Panc1 (cell line): Measurements from ENCODE around the gene IL1A. TPM values are rescaled to one million over a fixed set of nuclear protein-coding genes. Genes with fewer than 3 reads are reported as not detected.

Experiments used
- ATAC-seq: fragments of 200-7000 bp; cut with Tn5 transposase; 2 replicates; pipeline ENCODE4 v1.9.1; 2020; ENCODE audit warnings: mild to moderate bottlenecking, moderate library complexity
- BruUV-seq: library from RNA; stranded (reverse); fragments of 400-500 nt; replicated peaks from 2 replicates; lab custom pipeline; 2021; lab: Mats Ljungman, UMichigan
- CTCF ChIA-PET: fragments of 300-600 bp; sonication (Branson Sonifier 250); formaldehyde crosslinking; loops from one replicate; lab custom pipeline; 2022; ENCODE audit warnings: antibody characterized with exemption; lab: Charles Lee
- POLR2A ChIA-PET: fragments of 300-600 bp; sonication (Branson Sonifier 250); formaldehyde crosslinking; loops from one replicate; lab custom pipeline; 2022; ENCODE audit warnings: antibody characterized with exemption; lab: Charles Lee
- DNase-seq: peaks from one replicate; pipeline ENCODE4 v3.0.0-alpha.2; 2010; ENCODE audit warnings: low read depth, low spot score
- H3K27ac ChIP-seq: 2 replicates; pipeline ENCODE4 v1.5.1; 2011; ENCODE audit warnings: mild to moderate bottlenecking, low read length, inconsistent platforms
- H3K27me3 ChIP-seq: fragments of 200-500 bp; sonication (Bioruptor generic); 2 replicates; pipeline ENCODE4 v1.6.0; 2014; ENCODE audit warnings: low read length, inconsistent platforms; ENCODE audit not compliant: control insufficient read depth, insufficient read depth
- H3K36me3 ChIP-seq: fragments of 200-500 bp; sonication (Bioruptor generic); 2 replicates; pipeline ENCODE4 v1.5.1; 2014; ENCODE audit warnings: inconsistent platforms, mild to moderate bottlenecking, low read length, moderate library complexity; ENCODE audit not compliant: control insufficient read depth, insufficient read depth
- H3K4me1 ChIP-seq: 2 replicates; pipeline ENCODE4 v1.5.1; 2011; ENCODE audit warnings: inconsistent platforms, mild to moderate bottlenecking, low read length, moderate library complexity; ENCODE audit not compliant: control insufficient read depth, insufficient read depth
- H3K4me3 ChIP-seq, 2 experiments: 2 replicates each; pipeline ENCODE4 v1.5.1; 2011 to 2012; ENCODE audit warnings: low read depth in 2 of 2, low read length in 2 of 2, mild to moderate bottlenecking in 2 of 2, inconsistent platforms in 1 of 2, moderate library complexity in 1 of 2
- H3K9me3 ChIP-seq: fragments of 200-500 bp; sonication (Bioruptor generic); 2 replicates; pipeline ENCODE4 v1.5.1; 2014; ENCODE audit warnings: low read depth, mild to moderate bottlenecking, inconsistent platforms, low read length, moderate library complexity; ENCODE audit not compliant: control insufficient read depth, insufficient read depth
- POLR2AphosphoS5 ChIP-seq: IDR thresholded peaks from 2 replicates; pipeline ENCODE4 v1.6.1; 2012; ENCODE audit warnings: mild to moderate bottlenecking, low read depth, low read length, moderate library complexity
- SIN3A ChIP-seq: IDR thresholded peaks from 2 replicates; pipeline ENCODE4 v1.6.1; 2012; ENCODE audit warnings: low read depth, mild to moderate bottlenecking, low read length, moderate library complexity, borderline replicate concordance; ENCODE audit not compliant: insufficient read depth
- TCF7L2 ChIP-seq: IDR thresholded peaks from 2 replicates; pipeline ENCODE4 v1.6.1; 2011; ENCODE audit warnings: mild to moderate bottlenecking, low read depth, low read length, inconsistent platforms
- in situ Hi-C: cut with HindIII; loops from 2 replicates; pipeline ENCODE4 v1.10.0; 2016; ENCODE audit warnings: low sequenced_read_pairs, low pct_unique_long_range_greater_than_20kb
- intact Hi-C: fragments of 100-400 bp; cut with micrococcal nuclease; formaldehyde crosslinking; loops from one replicate; pipeline ENCODE4 v1.10.0; 2022; ENCODE audit not compliant: unreplicated experiment
- total RNA-seq: library from RNA; stranded (reverse); gene quantifications from one replicate; pipeline ENCODE4 v1.2.1, GENCODE V29; 2021; ENCODE audit not compliant: unreplicated experiment
- TF ChIP-seq, protein P1 (sequence below), 2 experiments: IDR thresholded peaks; 2 replicates each; pipeline ENCODE4 v1.6.1; 2011 to 2012; ENCODE audit warnings: low read depth in 2 of 2, control low read depth in 1 of 2, low read length in 1 of 2, mild to moderate bottlenecking in 1 of 2, moderate library complexity in 1 of 2; ENCODE audit not compliant: insufficient read depth in 1 of 2
- TF ChIP-seq, protein P2 (sequence below): fragments of 450-650 bp; IDR thresholded peaks from 2 replicates; pipeline ENCODE4 v1.5.1; 2017; ENCODE audit warnings: mild to moderate bottlenecking

IL1A gene
- total RNA-seq, 1 experiment from 2014 or later: not detected

DNA sequence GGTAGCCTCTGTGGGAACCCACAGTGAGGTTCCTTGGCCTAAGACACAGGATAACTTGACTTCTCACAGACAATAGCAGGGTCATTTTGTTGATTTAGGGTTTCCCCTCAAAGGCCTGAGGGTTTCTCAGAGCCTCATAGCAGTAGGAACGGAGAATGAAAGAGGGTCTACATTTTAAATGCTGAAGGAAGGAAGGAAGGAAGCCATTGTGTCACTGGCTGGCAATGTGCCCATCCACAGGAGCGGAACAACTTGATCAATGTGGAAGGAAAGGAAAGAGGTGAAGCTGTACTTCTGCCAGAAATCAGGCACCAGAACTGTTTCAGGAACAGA lies 47.2 kb upstream of the IL1A start:
- Histone ChIP-seq H3K9me3 (no peaks in the 10 kb centered on the region), H3K4me1 (no peaks in the 10 kb centered on the region), H3K36me3 (no peaks in the 10 kb centered on the region), H3K27ac (no peak overlapping the region), H3K27me3 (peaks cover 2% of the 10 kb centered on the region; the same call in 1 of the 2 replicates), H3K4me3 (no peak overlapping the region)
- intact Hi-C loops: no loop called here
- in situ Hi-C loops: no loop called here
- no TSS peak for BruUV-seq
- no peak for DNase-seq
- ChIA-PET CTCF (no interaction called here), POLR2A (no interaction called here)
- TF ChIP-seq, protein P1, sequence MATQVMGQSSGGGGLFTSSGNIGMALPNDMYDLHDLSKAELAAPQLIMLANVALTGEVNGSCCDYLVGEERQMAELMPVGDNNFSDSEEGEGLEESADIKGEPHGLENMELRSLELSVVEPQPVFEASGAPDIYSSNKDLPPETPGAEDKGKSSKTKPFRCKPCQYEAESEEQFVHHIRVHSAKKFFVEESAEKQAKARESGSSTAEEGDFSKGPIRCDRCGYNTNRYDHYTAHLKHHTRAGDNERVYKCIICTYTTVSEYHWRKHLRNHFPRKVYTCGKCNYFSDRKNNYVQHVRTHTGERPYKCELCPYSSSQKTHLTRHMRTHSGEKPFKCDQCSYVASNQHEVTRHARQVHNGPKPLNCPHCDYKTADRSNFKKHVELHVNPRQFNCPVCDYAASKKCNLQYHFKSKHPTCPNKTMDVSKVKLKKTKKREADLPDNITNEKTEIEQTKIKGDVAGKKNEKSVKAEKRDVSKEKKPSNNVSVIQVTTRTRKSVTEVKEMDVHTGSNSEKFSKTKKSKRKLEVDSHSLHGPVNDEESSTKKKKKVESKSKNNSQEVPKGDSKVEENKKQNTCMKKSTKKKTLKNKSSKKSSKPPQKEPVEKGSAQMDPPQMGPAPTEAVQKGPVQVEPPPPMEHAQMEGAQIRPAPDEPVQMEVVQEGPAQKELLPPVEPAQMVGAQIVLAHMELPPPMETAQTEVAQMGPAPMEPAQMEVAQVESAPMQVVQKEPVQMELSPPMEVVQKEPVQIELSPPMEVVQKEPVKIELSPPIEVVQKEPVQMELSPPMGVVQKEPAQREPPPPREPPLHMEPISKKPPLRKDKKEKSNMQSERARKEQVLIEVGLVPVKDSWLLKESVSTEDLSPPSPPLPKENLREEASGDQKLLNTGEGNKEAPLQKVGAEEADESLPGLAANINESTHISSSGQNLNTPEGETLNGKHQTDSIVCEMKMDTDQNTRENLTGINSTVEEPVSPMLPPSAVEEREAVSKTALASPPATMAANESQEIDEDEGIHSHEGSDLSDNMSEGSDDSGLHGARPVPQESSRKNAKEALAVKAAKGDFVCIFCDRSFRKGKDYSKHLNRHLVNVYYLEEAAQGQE (IDR thresholded peaks at IDR 0.05; ENCODE audit: insufficient read depth in 1 of 2, low read depth in 2 of 2, low read length in 1 of 2): no peak
- TF ChIP-seq, protein P2, sequence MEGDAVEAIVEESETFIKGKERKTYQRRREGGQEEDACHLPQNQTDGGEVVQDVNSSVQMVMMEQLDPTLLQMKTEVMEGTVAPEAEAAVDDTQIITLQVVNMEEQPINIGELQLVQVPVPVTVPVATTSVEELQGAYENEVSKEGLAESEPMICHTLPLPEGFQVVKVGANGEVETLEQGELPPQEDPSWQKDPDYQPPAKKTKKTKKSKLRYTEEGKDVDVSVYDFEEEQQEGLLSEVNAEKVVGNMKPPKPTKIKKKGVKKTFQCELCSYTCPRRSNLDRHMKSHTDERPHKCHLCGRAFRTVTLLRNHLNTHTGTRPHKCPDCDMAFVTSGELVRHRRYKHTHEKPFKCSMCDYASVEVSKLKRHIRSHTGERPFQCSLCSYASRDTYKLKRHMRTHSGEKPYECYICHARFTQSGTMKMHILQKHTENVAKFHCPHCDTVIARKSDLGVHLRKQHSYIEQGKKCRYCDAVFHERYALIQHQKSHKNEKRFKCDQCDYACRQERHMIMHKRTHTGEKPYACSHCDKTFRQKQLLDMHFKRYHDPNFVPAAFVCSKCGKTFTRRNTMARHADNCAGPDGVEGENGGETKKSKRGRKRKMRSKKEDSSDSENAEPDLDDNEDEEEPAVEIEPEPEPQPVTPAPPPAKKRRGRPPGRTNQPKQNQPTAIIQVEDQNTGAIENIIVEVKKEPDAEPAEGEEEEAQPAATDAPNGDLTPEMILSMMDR: no peak
- TF ChIP-seq SIN3A (no peak), TCF7L2 (no peak), POLR2AphosphoS5 (no peak)
- no peak for ATAC-seq

DNA sequence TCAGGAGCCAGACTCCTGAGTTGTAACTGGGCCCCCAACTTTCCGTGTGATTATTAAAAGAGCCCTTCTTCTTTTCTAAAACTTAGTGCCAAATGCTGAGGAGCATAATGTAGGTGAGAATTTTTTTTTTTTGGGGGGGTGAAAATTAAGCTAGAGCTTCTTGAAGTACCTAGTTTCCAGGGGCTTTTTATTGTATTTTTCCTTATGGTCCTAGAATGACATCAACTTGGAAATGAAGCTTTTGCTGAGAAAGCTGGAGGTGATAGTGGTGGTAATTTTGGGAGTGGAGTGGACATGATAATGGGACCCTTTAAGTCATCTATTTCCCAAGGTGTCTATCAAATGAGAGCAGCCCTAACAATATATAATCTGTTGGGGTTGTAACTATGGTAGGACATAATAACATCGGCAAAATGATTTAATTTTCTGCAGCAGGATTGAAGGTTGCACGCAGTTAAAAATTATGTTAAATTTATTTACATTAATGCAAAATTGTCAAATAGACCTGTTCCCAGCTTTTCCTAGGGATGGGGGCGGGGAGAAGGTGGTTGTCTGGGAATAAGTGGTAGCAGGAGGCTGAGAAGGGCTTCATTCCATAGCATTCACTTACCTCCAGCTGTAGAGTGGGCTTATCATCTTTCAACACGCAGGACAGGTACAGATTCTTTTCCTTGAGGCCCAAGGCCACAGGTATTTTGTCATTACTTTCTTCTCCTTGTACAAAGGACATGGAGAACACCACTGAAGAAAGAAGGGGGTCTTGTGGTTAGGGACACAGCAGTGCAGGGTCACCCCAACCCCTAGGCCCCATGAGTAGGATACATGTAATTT lies 46.6 kb upstream of the IL1A start:
- Histone ChIP-seq H3K27me3 (peaks cover 2% of the 10 kb centered on the region; the same call in 1 of the 2 replicates), H3K9me3 (no peaks in the 10 kb centered on the region), H3K4me3 (no peak overlapping the region), H3K27ac (no peak overlapping the region), H3K36me3 (no peaks in the 10 kb centered on the region), H3K4me1 (no peaks in the 10 kb centered on the region)
- no peak for ATAC-seq
- intact Hi-C loops: no loop called here
- no TSS peak for BruUV-seq
- TF ChIP-seq SIN3A (no peak), TCF7L2 (no peak), POLR2AphosphoS5 (no peak)
- TF ChIP-seq, protein P2: no peak
- TF ChIP-seq, protein P1 (IDR thresholded peaks at IDR 0.05; ENCODE audit: insufficient read depth in 1 of 2, low read depth in 2 of 2, low read length in 1 of 2): no peak
- in situ Hi-C loops: no loop called here
- ChIA-PET POLR2A (interaction anchor here (0.7 kb wide), 1 partner anchor 10 kb away, joined by 3 read pairs; no protein-coding TSS in a partner anchor), CTCF (no interaction called here)
- DNase-seq: no peak
